HL-60/S4 treated with retinoic acid at 250 ng/mL for 4 days and 3 days (cell line): ENCODE results near the gene FAM151A.

Experiments
- in situ Hi-C: fragments of 300-500 bp; cut with MboI; formaldehyde crosslinking; loops from 2 replicates; pipeline ENCODE4 v1.7.0; 2022; ENCODE audit warnings: low sequenced_read_pairs

The FAM151A gene

DNA sequence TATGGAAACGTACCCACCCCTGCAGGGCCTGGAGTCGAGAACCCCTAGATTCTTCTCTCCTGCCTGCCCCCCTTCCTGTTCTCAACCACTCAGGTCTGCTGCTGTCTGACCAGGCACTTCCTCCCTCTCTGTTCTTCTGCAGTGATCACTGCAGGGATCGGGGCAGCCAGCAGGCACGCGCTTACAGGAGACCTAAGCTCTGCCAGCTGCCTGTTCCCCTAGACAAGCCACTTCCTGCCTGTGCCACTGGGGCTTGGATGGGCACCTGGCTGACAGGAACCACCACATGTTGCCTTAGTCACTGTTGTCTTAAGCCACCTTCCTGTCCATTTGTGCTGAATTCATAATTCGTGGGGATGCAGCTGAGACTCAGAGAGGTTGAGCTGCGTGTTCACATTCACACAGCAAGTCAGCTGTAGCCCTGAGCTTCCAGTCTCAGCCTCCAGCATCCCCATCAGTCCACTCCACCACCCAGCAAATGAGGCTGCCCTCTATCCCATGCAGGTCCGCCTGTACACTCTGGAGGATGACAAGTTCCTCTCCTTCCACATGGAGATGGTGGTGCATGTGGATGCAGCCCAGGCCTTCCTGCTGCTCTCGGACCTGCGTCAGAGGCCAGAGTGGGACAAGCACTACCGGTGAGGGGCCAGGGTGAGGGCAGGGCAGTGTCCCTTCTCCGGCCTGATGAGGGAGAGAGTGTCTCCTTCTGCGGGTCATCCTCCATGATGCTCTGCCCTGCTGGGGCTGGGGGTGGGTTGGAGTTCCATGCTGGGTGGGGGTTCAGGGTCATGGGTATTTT is 18.6 kb downstream of the FAM151A start:
- in situ Hi-C loops: no loop called here

DNA sequence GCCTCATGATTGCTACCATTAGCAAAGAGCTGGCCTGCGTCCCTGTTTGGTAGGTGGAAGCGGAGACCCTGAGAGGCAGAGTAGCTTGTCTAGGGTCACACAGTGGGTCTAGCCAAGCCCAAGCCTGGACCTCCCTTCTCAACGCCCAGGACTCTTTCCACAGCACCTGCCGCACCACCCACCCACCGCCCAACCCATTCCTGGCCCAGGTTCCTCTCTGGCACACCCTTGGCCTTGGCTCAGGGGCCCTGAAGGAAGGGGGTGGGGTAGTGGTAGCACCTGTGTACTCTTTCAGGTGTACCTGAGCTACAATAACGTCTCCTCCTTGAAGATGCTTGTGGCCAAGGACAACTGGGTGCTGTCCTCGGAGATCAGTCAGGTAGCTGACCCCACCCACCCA is 19.3 kb downstream of the FAM151A start:
- in situ Hi-C loops: no loop called here

GRCh38 chr1:54603241-54603640 is 20.1 kb downstream of the FAM151A start:
- in situ Hi-C loops: no loop called here

DNA sequence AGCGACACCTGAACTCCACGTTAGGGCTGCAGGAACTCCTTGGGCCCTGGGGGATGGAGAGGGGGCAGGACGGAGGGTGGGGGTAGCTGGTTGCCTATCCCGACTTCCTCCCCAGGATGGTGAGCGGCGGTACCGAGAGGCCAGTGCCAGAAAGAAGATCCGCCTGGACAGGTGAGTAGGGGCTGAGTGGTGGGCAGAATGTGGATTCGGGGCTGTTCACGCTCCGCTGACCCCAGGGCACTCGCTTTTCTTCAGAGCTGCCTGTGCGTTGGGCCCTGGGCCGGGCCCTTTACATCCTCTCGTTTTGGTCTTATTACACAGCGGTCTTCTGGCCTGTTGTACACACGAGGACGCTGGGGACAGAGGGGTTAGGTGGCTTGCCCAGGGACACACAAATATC is 20.8 kb downstream of the FAM151A start:
- in situ Hi-C loops: no loop called here

GRCh38 chr1:54601730-54602129 is 21.6 kb downstream of the FAM151A start:
- in situ Hi-C loops: no loop called here

- in situ Hi-C loops: no loop called here
Measured at GRCh38 chr1:54600947-54601721, 22.2 kb downstream of the FAM151A start.

DNA sequence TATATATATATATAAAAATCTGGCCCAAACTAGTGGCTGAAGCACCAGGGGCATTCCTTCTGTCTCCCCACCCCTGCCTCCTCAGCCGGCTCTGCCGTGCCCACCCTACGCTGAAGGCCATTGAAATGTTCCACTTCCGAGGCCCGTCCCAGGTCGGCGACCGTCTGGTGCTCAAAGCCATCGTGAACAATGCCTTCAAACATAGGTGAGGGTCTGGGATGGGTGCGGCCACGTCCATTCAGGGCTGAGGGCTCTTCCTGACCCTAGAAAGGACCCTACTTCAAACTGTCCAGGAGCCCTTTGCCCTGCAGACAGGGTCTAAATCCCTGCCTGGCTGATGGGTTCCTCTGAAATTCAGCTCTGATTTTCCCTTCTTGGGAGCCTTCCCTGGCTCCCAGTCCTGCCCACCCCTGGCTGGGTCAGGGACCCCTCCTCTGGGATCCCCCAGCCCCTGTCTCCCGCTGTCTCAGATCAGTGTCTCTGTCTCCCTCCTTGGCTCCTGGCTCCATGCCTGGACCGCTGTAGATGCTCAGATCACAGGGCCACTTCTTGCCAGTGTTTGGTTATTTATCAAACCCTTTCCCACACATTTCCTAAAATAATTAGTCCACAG is 24.0 kb downstream of the FAM151A start:
- in situ Hi-C loops: no loop called here

DNA sequence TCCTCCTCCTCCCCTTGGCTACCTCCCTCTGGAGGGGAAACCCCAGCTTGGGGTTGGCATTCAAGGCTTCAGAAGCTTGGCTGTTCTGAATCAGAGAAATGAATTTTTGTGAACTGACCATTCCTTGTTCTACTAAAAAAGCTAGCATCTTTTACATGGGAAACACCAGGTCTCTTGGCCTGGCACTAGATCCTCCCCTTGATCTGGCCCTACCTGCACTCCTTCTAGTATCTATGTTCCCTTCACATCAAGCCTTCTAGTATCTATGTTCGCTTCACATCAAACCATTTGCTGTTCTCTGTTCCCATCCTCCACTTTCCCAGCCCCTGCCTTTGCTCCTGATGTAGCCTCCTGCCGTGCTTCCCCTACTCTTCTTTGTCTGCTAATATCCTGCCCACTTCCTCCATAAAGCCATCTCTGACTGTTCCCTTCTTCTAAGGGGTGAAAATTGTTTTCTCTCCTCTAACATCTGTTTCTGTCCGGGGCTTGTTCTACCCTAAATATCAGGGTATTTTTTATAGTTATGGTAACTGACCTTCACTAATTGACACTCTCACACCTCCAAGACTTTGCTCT is 25.8 kb downstream of the FAM151A start:
- in situ Hi-C loops: no loop called here

- in situ Hi-C loops: no loop called here
Measured at GRCh38 chr1:54596756-54597155, 26.6 kb downstream of the FAM151A start.

- in situ Hi-C loops: no loop called here
Measured at GRCh38 chr1:54595956-54596498, 27.3 kb downstream of the FAM151A start.

DNA sequence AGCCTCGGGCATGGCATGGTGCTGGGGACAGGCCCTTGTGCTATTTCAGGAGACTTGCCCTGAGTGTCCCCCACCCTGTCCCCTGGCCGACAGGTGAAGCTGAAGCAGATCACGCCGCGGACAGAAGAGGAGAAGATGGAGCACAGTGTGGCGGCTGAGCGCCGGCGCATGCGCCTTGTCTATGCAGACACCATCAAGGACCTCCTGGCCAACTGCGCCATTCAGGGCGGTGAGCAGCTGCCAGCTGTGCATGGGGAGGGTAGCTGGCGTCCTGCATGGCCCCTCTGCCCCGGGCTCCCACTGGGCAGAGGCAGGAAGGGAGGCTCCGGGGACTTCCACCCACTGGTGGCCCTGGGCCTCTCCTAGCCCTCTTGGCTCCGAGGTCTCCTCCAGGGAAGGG is 28.9 kb downstream of the FAM151A start:
- in situ Hi-C loops: no loop called here

- in situ Hi-C loops: no loop called here
Measured at GRCh38 chr1:54593571-54594160, 29.7 kb downstream of the FAM151A start.

DNA sequence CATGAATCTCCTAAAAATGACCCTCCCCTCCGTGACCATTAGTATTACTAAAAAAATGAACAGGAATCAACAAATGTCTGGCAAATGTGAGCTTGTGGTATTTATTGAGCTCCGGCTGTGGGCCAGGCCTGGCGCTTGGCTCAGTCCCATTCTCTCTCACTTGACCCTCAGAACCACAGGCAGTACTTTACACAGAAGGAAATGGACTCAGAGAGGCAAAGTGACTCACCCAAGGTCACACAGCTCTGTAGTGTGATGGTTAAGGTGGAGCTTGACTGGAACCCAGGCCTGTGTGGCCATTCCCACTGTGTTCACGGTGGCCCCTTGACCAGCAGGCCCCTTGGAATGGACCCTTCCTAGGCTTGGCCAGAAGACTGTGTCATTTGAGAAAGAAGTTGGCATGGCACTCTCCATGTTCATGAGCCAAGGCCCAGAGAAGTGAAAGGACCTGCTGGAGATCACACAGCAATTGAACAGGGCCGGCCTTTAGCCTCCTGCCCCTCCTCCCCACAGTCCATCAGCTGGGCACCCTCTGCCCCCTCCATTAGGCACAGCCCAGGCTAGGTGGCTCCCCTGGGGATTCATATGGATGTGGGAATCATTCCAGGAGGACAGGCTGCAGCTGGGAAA is 32.1 kb downstream of the FAM151A start:
- in situ Hi-C loops: no loop called here

- in situ Hi-C loops: no loop called here
Measured at GRCh38 chr1:54588377-54588776, 34.9 kb downstream of the FAM151A start.

GRCh38 chr1:54585181-54586066 is 37.9 kb downstream of the FAM151A start:
- in situ Hi-C loops: no loop called here

DNA sequence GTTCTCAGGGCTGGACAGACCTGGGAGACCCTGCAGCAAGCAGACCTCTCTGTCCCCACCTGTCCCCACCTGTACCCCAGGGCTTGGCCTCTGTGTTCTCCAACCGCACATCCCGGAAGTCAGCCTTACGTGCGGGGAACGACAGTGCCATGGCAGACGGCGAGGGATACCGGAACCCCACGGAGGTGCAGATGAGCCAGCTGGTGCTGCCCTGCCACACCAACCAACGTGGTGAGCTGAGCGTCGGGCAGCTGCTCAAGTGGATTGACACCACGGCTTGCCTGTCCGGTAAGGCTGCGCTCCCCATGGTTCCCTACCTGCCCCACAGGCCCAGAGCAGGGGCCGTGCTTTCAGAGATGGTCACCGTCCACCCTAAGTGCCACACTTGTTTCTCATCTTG is 38.8 kb downstream of the FAM151A start:
- in situ Hi-C loops: no loop called here

- in situ Hi-C loops: no loop called here
Measured at GRCh38 chr1:54583871-54584270, 39.5 kb downstream of the FAM151A start.

- in situ Hi-C loops: no loop called here
Measured at GRCh38 chr1:54583307-54583686, 40.0 kb downstream of the FAM151A start.

- in situ Hi-C loops: no loop called here
Measured at GRCh38 chr1:54582566-54583306, 40.6 kb downstream of the FAM151A start.
